Activated CD4-positive, alpha-beta T cell treated with anti-CD3 and anti-CD28 coated beads, Interleukin-2, amount 10 ng/mL, durations not matched to agents 7 days and 5 days (primary cell): Measurements from ENCODE around the gene CGNL1. TPM values are rescaled to one million over a fixed set of nuclear protein-coding genes. Genes with fewer than 3 reads are reported as not detected.

Experiments used
- CTCF ChIA-PET: fragments of 350-600 bp; sonication (Branson Sonifier 250); formaldehyde crosslinking; loops from one replicate; lab custom pipeline; 2021; ENCODE audit warnings: antibody characterized with exemption; lab: Charles Lee
- POLR2A ChIA-PET: fragments of 350-600 bp; sonication (Branson Sonifier 250); formaldehyde crosslinking; loops from one replicate; lab custom pipeline; 2021; ENCODE audit warnings: antibody characterized with exemption; lab: Charles Lee
- DNase-seq: peaks from one replicate; pipeline ENCODE4 v3.0.0-alpha.2; 2020
- H3K27ac Mint-ChIP-seq: one replicate; pipeline ENCODE4 v1.8.0; 2021; ENCODE audit warnings: mild to moderate bottlenecking, moderate library complexity, mixed read lengths
- H3K27me3 Mint-ChIP-seq: one replicate; pipeline ENCODE4 v1.8.0; 2021; ENCODE audit warnings: mixed read lengths
- H3K36me3 Mint-ChIP-seq: one replicate; pipeline ENCODE4 v1.8.0; 2021; ENCODE audit warnings: low read depth, mixed read lengths
- H3K4me1 Mint-ChIP-seq: one replicate; pipeline ENCODE4 v1.8.0; 2021; ENCODE audit warnings: mixed read lengths
- H3K4me3 Mint-ChIP-seq: one replicate; pipeline ENCODE4 v1.8.0; 2021; ENCODE audit warnings: mild to moderate bottlenecking, moderate library complexity, mixed read lengths
- H3K9me3 Mint-ChIP-seq: one replicate; pipeline ENCODE4 v1.8.0; 2021; ENCODE audit warnings: mixed read lengths
- total RNA-seq, 2 experiments: library from RNA; stranded (reverse); gene quantifications; one replicate each; pipeline ENCODE4 v1.2.3, GENCODE V29; 2021

The CGNL1 gene
- total RNA-seq, 2 experiments from 2014 or later = not detected

DNA sequence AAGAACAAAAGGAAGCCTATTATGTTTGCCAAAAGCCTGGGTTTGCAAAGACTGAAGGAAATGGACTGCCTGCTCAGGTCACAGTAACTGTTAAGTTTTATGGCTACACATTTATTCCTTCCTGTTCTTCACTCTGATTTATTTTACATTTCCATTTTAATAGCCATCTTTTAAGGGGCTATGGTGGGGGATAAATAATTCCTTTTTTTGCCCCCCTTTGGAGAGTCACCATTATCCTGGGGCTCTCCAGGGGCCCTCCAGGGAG lies 161.9 kb downstream of the CGNL1 start:
- Mint-ChIP-seq H3K4me1 (no peaks in the 10 kb centered on the region), H3K27me3 (no peaks in the 10 kb centered on the region), H3K36me3 (no peaks in the 10 kb centered on the region), H3K9me3 (peaks cover 2% of the 10 kb centered on the region), H3K27ac (no peak overlapping the region), H3K4me3 (no peak overlapping the region)
- no peak for DNase-seq
- ChIA-PET POLR2A (no interaction called here), CTCF (interaction anchor here (1.8 kb wide), 1 partner anchor 10 kb away, joined by 7 read pairs; no protein-coding TSS in a partner anchor)

DNA sequence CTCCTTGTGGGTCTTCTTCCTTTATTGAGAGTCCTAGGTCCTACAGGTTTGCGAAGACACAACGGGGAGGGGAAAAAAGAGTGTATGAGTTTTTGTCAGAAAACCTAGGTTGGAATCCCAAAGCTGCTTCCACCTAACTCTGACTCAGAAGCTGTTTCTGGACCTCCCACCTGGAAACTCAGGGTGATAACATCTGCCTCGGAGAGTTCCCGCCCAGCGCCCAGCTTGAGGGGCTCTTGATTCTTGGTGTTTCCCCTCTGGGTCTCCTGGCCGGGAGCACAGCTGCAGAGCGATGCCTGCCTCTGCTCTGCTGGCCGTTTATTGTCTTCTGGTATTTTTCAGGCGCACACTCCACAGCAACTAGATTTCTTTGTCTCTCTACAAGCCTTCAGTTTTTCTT lies 162.5 kb downstream of the CGNL1 start:
- CTCF ChIA-PET = no interaction called here
- no peaks in the 10 kb centered on the region for H3K4me1 Mint-ChIP-seq
- H3K36me3 Mint-ChIP-seq = no peaks in the 10 kb centered on the region
- peaks cover 2% of the 10 kb centered on the region for H3K9me3 Mint-ChIP-seq
- H3K27ac Mint-ChIP-seq = no peak overlapping the region
- POLR2A ChIA-PET = no interaction called here
- no peaks in the 10 kb centered on the region for H3K27me3 Mint-ChIP-seq
- no peak for DNase-seq
- no peak overlapping the region for H3K4me3 Mint-ChIP-seq

DNA sequence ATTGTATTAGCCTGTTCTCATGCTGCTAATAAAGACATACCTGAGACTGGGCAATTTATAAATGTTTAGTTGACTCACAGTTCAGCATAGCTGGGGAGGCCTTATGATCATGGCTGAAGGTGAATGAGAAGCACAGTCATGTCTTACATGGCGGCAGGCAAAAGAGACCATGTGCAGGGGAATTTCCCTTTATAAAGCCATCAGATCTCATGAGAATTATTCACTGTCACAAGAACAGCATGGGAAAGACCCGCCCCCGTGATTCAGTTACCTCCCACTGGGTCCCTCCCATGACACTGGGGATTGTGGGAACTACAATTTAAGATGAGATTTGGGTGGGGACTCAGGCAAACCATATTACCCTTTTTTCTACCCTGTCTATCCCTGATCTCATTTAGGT lies 163.9 kb downstream of the CGNL1 start:
- no peaks in the 10 kb centered on the region for H3K27me3 Mint-ChIP-seq
- no peak overlapping the region for H3K27ac Mint-ChIP-seq
- H3K4me3 Mint-ChIP-seq = no peak overlapping the region
- no peaks in the 10 kb centered on the region for H3K4me1 Mint-ChIP-seq
- POLR2A ChIA-PET = no interaction called here
- H3K36me3 Mint-ChIP-seq = no peaks in the 10 kb centered on the region
- DNase-seq = no peak
- CTCF ChIA-PET = interaction anchor here (0.6 kb wide), 1 partner anchor 279 kb away, joined by 4 read pairs; no protein-coding TSS in a partner anchor
- peaks cover 2% of the 10 kb centered on the region for H3K9me3 Mint-ChIP-seq

DNA sequence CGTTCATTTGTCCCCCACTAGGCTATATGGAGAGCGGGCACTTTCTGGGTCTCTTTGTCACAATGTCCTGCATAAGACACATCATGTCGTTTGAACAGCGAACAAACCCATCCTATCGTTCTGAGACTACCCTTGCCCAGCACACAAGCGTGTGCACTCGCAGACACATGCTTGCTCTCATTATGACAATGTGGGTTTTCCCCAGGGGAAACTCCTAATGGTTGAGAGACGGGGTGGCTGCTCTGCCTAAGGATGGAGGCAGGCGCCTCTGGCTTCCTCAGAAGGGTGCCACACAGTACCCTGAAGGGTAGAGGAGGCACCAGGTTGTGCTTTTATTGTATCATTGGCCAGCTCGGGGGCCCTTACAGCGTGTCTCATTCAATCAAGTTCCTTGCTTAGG lies 164.4 kb downstream of the CGNL1 start:
- POLR2A ChIA-PET = no interaction called here
- Mint-ChIP-seq H3K36me3 (no peaks in the 10 kb centered on the region), H3K27me3 (no peaks in the 10 kb centered on the region), H3K4me1 (no peaks in the 10 kb centered on the region), H3K9me3 (peaks cover 2% of the 10 kb centered on the region), H3K27ac (no peak overlapping the region), H3K4me3 (no peak overlapping the region)
- no peak for DNase-seq
- CTCF ChIA-PET = no interaction called here

DNA sequence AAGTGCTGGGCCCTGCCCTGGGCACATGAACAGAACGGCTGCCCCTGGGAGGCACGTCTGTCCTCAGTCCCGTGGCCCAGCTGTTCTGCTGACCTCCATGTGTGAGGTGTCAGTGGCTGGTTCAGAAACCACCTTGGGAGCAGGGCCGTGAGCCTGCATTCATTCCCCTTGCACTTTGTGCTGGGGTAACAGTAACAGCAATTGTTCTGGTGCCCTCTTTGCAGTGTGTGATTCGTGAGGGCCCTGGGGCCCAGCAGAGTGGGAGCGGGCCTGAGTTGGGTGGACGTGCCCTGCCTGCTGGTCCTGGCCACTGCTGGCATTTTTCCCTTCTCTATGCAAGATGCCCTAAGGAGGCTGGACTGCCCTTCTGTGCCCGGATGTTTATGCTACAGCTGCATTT lies 165.0 kb downstream of the CGNL1 start:
- Mint-ChIP-seq H3K9me3 (no peaks in the 10 kb centered on the region), H3K27me3 (no peaks in the 10 kb centered on the region), H3K36me3 (no peaks in the 10 kb centered on the region), H3K4me1 (no peaks in the 10 kb centered on the region), H3K27ac (no peak overlapping the region), H3K4me3 (no peak overlapping the region)
- ChIA-PET POLR2A (no interaction called here), CTCF (interaction anchor here (1.6 kb wide), 1 partner anchor 14 kb away, joined by 7 read pairs; no protein-coding TSS in a partner anchor)
- DNase-seq = no peak

DNA sequence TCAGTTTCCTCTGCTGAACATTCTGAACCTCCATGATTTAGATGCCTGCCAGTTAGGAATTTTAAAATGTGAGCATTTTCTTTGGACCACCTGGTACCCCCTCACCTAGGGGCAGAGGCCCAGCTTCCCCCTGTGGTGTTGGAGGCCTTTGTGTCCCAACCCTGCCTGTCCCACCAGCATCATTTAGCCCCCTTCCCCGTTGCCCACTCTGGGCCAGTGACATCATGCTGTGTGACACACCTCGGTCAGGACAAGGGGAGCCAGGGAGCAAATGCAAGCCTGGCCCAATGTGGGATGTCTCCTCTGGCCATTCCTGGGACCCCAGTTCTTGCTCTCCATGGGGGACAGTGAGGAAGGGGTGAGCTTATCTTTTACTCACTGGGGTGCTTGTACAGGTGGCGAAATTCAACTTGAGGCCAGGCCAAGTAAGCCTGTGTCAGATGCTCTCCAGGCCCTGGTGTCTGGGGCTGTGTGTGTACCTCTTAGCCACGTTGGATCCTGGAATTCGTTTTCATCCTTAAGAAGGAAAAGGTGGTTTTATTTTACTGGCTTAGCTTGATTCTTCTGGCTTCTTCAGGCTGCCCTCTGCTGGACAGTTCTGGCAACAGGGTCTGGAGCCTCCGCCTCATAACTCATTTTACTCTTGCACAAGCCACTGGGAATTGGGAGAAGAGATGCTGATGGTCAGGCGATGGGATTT lies 165.7 kb downstream of the CGNL1 start:
- no peaks in the 10 kb centered on the region for H3K36me3 Mint-ChIP-seq
- POLR2A ChIA-PET = no interaction called here
- H3K4me3 Mint-ChIP-seq = no peak overlapping the region
- CTCF ChIA-PET = interaction anchor here (0.6 to 1.6 kb wide), 4 partner anchors 12 to 21 kb away, joined by 3 to 7 read pairs (median 3); no protein-coding TSS in a partner anchor
- DNase-seq = peak; percentile 37
- no peaks in the 10 kb centered on the region for H3K9me3 Mint-ChIP-seq
- H3K4me1 Mint-ChIP-seq = no peaks in the 10 kb centered on the region
- H3K27ac Mint-ChIP-seq = no peak overlapping the region
- no peaks in the 10 kb centered on the region for H3K27me3 Mint-ChIP-seq

DNA sequence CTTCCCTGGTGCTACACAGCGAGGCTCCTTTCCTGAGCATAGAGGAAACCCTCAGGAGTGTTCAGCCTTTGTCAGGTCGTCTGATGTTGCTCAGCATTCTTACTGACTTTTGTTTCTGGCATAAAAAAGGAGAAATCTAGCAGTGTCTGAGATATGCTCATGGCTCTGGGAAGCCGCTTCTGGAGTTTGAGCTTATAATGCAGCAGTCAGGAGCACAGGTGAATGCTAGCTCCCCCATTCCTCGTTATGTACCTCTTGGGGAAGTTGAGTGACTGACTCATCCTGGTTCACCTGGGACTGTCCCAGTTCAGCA lies 166.2 kb downstream of the CGNL1 start:
- H3K4me3 Mint-ChIP-seq = no peak overlapping the region
- H3K36me3 Mint-ChIP-seq = no peaks in the 10 kb centered on the region
- DNase-seq = no peak
- no peak overlapping the region for H3K27ac Mint-ChIP-seq
- ChIA-PET CTCF (interaction anchor here (0.6 to 1.6 kb wide), 5 partner anchors 12 to 21 kb away, joined by 3 to 7 read pairs (median 3); no protein-coding TSS in a partner anchor), POLR2A (no interaction called here)
- no peaks in the 10 kb centered on the region for H3K4me1 Mint-ChIP-seq
- H3K27me3 Mint-ChIP-seq = no peaks in the 10 kb centered on the region
- no peaks in the 10 kb centered on the region for H3K9me3 Mint-ChIP-seq

DNA sequence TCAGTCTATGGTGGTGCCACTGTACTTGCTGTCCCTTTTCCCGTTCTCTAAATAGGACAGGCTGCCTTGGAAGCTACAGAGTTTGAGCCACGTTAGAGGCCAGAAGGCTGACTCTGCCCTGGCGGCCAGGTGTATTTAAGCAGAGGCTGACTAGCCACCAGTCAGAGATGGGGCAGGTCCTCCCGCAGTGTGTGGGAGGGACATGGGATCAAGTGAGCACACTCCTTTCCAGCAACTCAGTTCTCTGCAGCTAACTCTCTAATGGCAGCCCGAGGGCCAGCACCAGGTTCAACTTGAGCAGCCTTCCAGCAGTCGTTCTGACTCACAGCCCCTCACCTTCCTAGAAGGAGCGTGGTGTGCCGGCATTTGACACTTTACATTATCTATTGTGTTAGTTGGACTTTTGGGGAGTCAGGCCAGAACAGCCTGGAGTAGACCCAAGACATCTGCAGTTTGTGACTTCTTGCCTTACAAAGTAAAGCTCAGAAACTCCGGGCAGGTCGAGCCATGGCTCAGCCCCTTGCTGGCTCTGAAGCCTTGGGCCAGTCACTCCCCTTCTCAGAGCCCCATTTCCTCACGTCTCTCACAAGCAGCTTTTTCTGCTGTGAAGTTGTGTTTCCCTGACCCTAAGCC lies 168.7 kb downstream of the CGNL1 start:
- POLR2A ChIA-PET = no interaction called here
- no peaks in the 10 kb centered on the region for H3K27me3 Mint-ChIP-seq
- H3K9me3 Mint-ChIP-seq = no peaks in the 10 kb centered on the region
- H3K27ac Mint-ChIP-seq = no peak overlapping the region
- no peak overlapping the region for H3K4me3 Mint-ChIP-seq
- no peak for DNase-seq
- H3K36me3 Mint-ChIP-seq = no peaks in the 10 kb centered on the region
- CTCF ChIA-PET = interaction anchor here (1.0 kb wide), 1 partner anchor 18 kb away, joined by 3 read pairs; no protein-coding TSS in a partner anchor
- H3K4me1 Mint-ChIP-seq = no peaks in the 10 kb centered on the region

DNA sequence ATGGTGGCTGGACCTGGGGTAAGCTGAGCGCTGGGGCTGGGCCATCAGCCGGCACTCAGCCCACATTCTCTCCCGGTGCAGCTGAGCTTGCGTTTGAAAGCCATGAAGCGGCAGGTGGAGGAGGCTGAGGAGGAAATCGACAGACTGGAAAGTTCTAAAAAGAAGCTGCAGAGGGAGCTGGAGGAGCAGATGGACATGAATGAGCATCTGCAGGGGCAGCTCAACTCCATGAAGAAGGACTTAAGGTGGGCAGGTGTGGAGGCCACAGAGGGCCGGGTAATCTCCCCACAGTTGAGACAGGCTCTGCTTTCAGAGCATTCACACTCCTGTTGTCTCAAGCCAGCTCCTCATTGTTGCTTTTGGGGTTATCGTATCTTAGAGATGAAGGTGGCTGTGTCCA lies 169.7 kb downstream of the CGNL1 start:
- ChIA-PET CTCF (interaction anchor here (0.6 to 1.0 kb wide), 2 partner anchors 19 to 193 kb away, joined by 3 read pairs; no protein-coding TSS in a partner anchor), POLR2A (no interaction called here)
- Mint-ChIP-seq H3K27me3 (no peaks in the 10 kb centered on the region), H3K27ac (no peak overlapping the region), H3K4me1 (no peaks in the 10 kb centered on the region), H3K36me3 (no peaks in the 10 kb centered on the region), H3K4me3 (no peak overlapping the region), H3K9me3 (no peaks in the 10 kb centered on the region)
- no peak for DNase-seq

DNA sequence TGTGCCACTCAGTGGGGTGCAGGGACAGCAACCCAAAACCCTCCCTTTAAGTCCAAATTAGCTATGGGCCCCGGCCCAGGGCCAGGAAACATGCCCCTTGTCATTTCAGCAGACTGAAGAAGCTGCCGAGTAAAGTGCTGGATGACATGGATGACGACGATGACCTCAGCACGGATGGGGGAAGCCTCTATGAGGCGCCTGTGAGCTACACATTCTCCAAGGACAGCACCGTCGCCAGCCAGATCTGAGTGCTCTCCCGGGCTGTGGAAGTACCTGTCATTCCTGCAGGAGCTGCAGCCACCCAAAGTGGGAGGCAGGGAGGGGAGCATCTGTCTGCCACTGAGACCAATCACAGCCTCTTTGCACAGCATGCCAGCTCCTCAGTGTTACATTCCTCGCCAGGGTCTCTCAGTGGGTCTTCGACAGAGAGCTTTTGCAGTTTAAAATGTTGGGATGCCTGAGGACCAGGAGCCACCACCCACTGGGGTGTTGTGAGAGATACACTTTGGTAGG lies 171.0 kb downstream of the CGNL1 start:
- Mint-ChIP-seq H3K4me1 (no peaks in the 10 kb centered on the region), H3K27ac (no peak overlapping the region), H3K27me3 (no peaks in the 10 kb centered on the region), H3K9me3 (no peaks in the 10 kb centered on the region), H3K36me3 (no peaks in the 10 kb centered on the region), H3K4me3 (no peak overlapping the region)
- CTCF ChIA-PET = no interaction called here
- no peak for DNase-seq
- POLR2A ChIA-PET = no interaction called here

DNA sequence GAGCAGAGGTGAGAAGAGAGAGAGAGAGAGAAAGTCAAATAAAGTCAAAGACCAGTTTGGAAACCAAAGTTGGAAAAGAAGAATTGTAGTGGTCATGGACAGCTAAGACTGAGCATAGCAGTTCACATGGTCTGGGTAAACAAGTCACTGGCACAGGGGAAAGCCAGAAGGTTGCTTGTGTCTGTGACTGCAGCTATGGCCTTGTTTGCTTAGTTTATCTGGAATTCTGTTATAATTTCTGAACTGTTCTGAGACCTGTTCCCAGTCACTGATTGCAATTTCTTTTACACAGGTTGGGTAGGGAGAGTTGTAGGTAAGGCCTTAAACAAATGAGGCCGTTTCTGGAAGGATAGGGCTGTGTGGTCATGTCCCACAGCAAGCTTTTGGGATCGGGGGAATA lies 172.0 kb downstream of the CGNL1 start:
- Mint-ChIP-seq H3K4me3 (no peak overlapping the region), H3K27me3 (no peaks in the 10 kb centered on the region), H3K4me1 (no peaks in the 10 kb centered on the region), H3K27ac (no peak overlapping the region), H3K9me3 (no peaks in the 10 kb centered on the region), H3K36me3 (no peaks in the 10 kb centered on the region)
- CTCF ChIA-PET = no interaction called here
- POLR2A ChIA-PET = no interaction called here
- no peak for DNase-seq

DNA sequence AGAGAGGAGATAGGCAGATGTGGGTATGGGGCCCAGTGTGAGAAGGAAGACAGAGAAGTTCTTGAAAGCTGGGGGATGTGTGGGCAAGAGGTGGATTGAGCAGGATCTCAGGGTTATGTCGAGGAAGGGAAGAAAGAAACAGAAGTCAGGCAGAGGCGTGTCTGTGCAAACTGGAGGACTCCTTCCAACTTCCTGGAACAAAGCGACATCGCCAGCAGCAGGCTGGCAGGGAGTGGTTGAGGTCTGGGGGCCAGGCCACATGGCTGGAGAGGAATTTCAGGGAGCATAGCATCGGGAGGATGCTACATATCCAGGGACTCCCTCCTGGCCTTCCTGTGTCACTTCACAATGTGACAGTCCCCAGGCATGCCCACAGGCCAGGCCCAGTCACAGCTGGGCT lies 172.5 kb downstream of the CGNL1 start:
- Mint-ChIP-seq H3K4me3 (no peak overlapping the region), H3K27ac (no peak overlapping the region)
- CTCF ChIA-PET = no interaction called here

DNA sequence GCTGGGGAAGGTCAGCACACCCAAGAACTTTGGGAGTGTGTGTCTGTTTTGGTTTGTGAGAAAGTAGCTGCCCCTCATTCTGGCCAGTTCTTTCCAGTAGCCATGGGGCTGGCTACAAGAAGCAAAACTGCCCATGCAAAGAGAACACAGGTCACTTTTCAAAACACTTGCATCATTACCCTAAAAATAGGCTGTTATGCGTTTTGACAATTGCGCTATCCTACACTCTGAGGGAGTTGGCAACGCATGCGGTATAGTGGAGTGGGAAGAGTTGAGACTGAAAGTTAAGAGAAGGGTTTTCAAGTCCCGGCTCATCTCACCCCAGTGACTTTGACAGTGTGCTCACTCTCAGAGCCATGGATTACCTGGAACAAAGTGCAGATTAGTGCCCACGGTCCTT lies 173.6 kb downstream of the CGNL1 start:
- ChIA-PET CTCF (no interaction called here), POLR2A (no interaction called here)
- Mint-ChIP-seq H3K9me3 (no peaks in the 10 kb centered on the region), H3K4me1 (no peaks in the 10 kb centered on the region), H3K4me3 (no peak overlapping the region), H3K27me3 (no peaks in the 10 kb centered on the region), H3K27ac (no peak overlapping the region), H3K36me3 (no peaks in the 10 kb centered on the region)
- no peak for DNase-seq

More for the DNA sequence above, 172.5 kb downstream of the CGNL1 start:
- H3K27me3 Mint-ChIP-seq = no peaks in the 10 kb centered on the region
- POLR2A ChIA-PET = no interaction called here
- H3K9me3 Mint-ChIP-seq = no peaks in the 10 kb centered on the region
- no peaks in the 10 kb centered on the region for H3K4me1 Mint-ChIP-seq
- H3K36me3 Mint-ChIP-seq = no peaks in the 10 kb centered on the region
- DNase-seq = no peak
